GM12878 (cell line): ENCODE data around the gene CEND1. TPM values are rescaled to one million over a fixed set of nuclear protein-coding genes. Genes with fewer than 3 reads are reported as not detected.
A peak's percentile ranks its signal among the peaks of the same experiment; 100 is the strongest.

ENCODE experiments used
- ATAC-seq: fragments of 200-7000 bp; cut with Tn5 transposase; 3 replicates; pipeline ENCODE4 v1.9.1; 2020; ENCODE audit warnings: mild to moderate bottlenecking, moderate library complexity
- BruUV-seq: library from RNA; stranded (reverse); fragments of 400-500 nt; replicated peaks from 2 replicates; lab custom pipeline; 2021; lab: Mats Ljungman, UMichigan
- CTCF ChIA-PET: fragments of 300-600 bp; sonication (Branson Sonifier 250); formaldehyde crosslinking; extraction: SDS; loops from one replicate; lab custom pipeline; 2021; ENCODE audit warnings: inconsistent platforms; lab: Yijun Ruan, JAX
- POLR2A ChIA-PET: fragments of 350-600 bp; formaldehyde crosslinking; extraction: SDS; loops from one replicate; lab custom pipeline; 2021; ENCODE audit warnings: inconsistent platforms; lab: Charles Lee
- RAD21 ChIA-PET: fragments of 300-600 bp; sonication (Branson Sonifier 250); formaldehyde crosslinking; loops from one replicate; lab custom pipeline; 2023; ENCODE audit warnings: antibody characterized with exemption; ENCODE audit not compliant: unreplicated experiment; lab: Charles Lee
- SMC1A ChIA-PET: fragments of 300-600 bp; sonication (Branson Sonifier 250); formaldehyde crosslinking; loops from one replicate; lab custom pipeline; 2023; ENCODE audit not compliant: unreplicated experiment, uncharacterized antibody; lab: Charles Lee
- DNase-seq: peaks from one replicate; pipeline ENCODE4 v3.0.0-alpha.2; 2011; ENCODE audit warnings: low read depth, low spot score
- FAIRE-seq: peaks from 3 replicates; lab custom pipeline; 2011; peaks lifted over from hg19 to GRCh38; lab: Jason Lieb, UNC
- H2AFZ ChIP-seq: 2 replicates; pipeline ENCODE4 v1.6.0; 2011; ENCODE audit warnings: low read depth, low read length, control low read depth; ENCODE audit not compliant: control insufficient read depth
- H3K27ac ChIP-seq: 2 replicates; pipeline ENCODE4 v1.5.1; 2011; ENCODE audit warnings: control low read depth; ENCODE audit not compliant: control insufficient read depth, insufficient read depth
- H3K27me3 ChIP-seq, 2 experiments: replicated peaks in 1 of 2; 2 replicates each; pipeline versions ENCODE4 v1.6.0 to v1.6.1; 2011; ENCODE audit warnings: low read length in 1 of 2; ENCODE audit not compliant: control insufficient read depth in 2 of 2, insufficient read depth in 2 of 2
- H3K36me3 ChIP-seq, 2 experiments: 2 replicates each; pipeline ENCODE4 v1.5.1; 2011; ENCODE audit warnings: low read length in 1 of 2; ENCODE audit not compliant: control insufficient read depth in 2 of 2, insufficient read depth in 2 of 2
- H3K4me1 ChIP-seq: 2 replicates; pipeline ENCODE4 v1.6.1; 2011; ENCODE audit warnings: mild to moderate bottlenecking, low read length, moderate library complexity, mixed read lengths; ENCODE audit not compliant: control insufficient read depth, insufficient read depth
- H3K4me2 ChIP-seq: 2 replicates; pipeline ENCODE4 v1.6.0; 2011; ENCODE audit warnings: control low read depth; ENCODE audit not compliant: control insufficient read depth, insufficient read depth
- H3K4me3 ChIP-seq: fragments of 200-600 bp; sonication (generic); 2 replicates; pipeline ENCODE4 v1.5.1; 2016
- H3K79me2 ChIP-seq: 2 replicates; pipeline ENCODE4 v1.6.0; 2011; ENCODE audit warnings: low read length; ENCODE audit not compliant: control insufficient read depth, insufficient read depth
- H3K9ac ChIP-seq: 2 replicates; pipeline ENCODE4 v1.8.0; 2011; ENCODE audit warnings: low read length, control low read depth, mixed read lengths; ENCODE audit not compliant: control insufficient read depth, insufficient read depth
- H3K9me3 ChIP-seq: replicated peaks from 3 replicates; pipeline ENCODE4 v1.5.1; 2011; ENCODE audit warnings: mild to moderate bottlenecking, low read length; ENCODE audit not compliant: control insufficient read depth, insufficient read depth
- H4K20me1 ChIP-seq: 2 replicates; pipeline ENCODE4 v1.6.0; 2011; ENCODE audit not compliant: control insufficient read depth, insufficient read depth
- BCLAF1 ChIP-seq: fragments of 450-650 bp; IDR thresholded peaks from 2 replicates; pipeline ENCODE4 v1.6.1; 2017; ENCODE audit warnings: antibody characterized with exemption, mild to moderate bottlenecking, moderate library complexity
- BHLHE40 ChIP-seq, 2 experiments: fragments of 450-650 bp in 1 of 2; IDR thresholded peaks; 2 replicates each; pipeline ENCODE4 v1.6.1; 2011 to 2017; ENCODE audit warnings: low read depth in 2 of 2, borderline replicate concordance in 1 of 2, improper control_type of control experiment in 1 of 2, low read length in 1 of 2, mild to moderate bottlenecking in 1 of 2
- E2F4 ChIP-seq: IDR thresholded peaks from 2 replicates; pipeline ENCODE4 v1.6.1; 2012; ENCODE audit warnings: low read depth, low read length, improper control_type of control experiment
- EED ChIP-seq: sonication (generic); IDR thresholded peaks from 2 replicates; pipeline ENCODE4 v1.6.1; 2016; ENCODE audit warnings: antibody characterized with exemption, low read depth
- GABPA ChIP-seq: IDR thresholded peaks from 2 replicates; pipeline ENCODE4 v1.6.1; 2014; ENCODE audit warnings: antibody characterized with exemption, low read depth, mild to moderate bottlenecking, inconsistent platforms
- POU2F2 ChIP-seq: IDR thresholded peaks from 3 replicates; pipeline ENCODE4 v1.6.1; 2011; ENCODE audit warnings: low read depth, mild to moderate bottlenecking, low read length, borderline replicate concordance
- RCOR1 ChIP-seq: conservative IDR thresholded peaks from 2 replicates; pipeline ENCODE4 v1.6.1; 2012; ENCODE audit warnings: low read depth, low read length, improper control_type of control experiment
- SP1 ChIP-seq: IDR thresholded peaks from one replicate; pipeline ENCODE4 v1.6.1; 2011; ENCODE audit warnings: low read depth, low read length
- YY1 ChIP-seq: IDR thresholded peaks from 2 replicates; pipeline ENCODE4 v1.6.1; 2011; ENCODE audit warnings: low read depth, mild to moderate bottlenecking, low read length
- ZNF622 ChIP-seq: fragments of 450-650 bp; IDR thresholded peaks from 2 replicates; pipeline ENCODE4 v1.6.1; 2017; ENCODE audit warnings: mild to moderate bottlenecking, inconsistent platforms
- ZNF687 ChIP-seq: fragments of 450-650 bp; IDR thresholded peaks from 2 replicates; pipeline ENCODE4 v1.6.1; 2017; ENCODE audit warnings: mild to moderate bottlenecking, moderate library complexity
- WGBS: methylation state at CpG from one replicate; pipeline ENCODE4 v1.1.6; 2016; ENCODE audit warnings: low lambda C conversion rate; ENCODE audit not compliant: insufficient replicate concordance, insufficient coverage; ENCODE audit errors: missing lambda C conversion rate; 5-methylcytosine and 5-hydroxymethylcytosine counted together
- in situ Hi-C: fragments of 300-500 bp; cut with MboI; formaldehyde crosslinking; loops from 9 replicates; pipeline ENCODE4 v1.14.3; 2018; ENCODE audit warnings: mixed read lengths
- intact Hi-C: fragments of 100-400 bp; cut with micrococcal nuclease; formaldehyde crosslinking; loops from one replicate; pipeline ENCODE4 v1.14.2; 2022; ENCODE audit not compliant: unreplicated experiment
- polyA plus RNA-seq, 11 experiments: library from polyadenylated mRNA; depleted of rRNA in 4 of 11; unstranded in 6 of 11; stranded (reverse) in 5 of 11; fragments of >200 nt; fragmentation: Nextera tagmentation in 4 of 11; fragmentation: Illumina TruSeq in 1 of 11; extraction: Ambion mirVana in 4 of 11; extraction: Trizol in 1 of 11; gene quantifications; 1 replicate in 1 of 11; 2 replicates in 10 of 11; pipeline versions ENCODE4 v1.2.1 to v1.2.3, GENCODE V29; 2011 to 2016; ENCODE audit warnings: inconsistent platforms in 2 of 11, missing spikeins in 2 of 11, low read depth in 1 of 11
- total RNA-seq, 4 experiments: library from RNA; depleted of rRNA in 3 of 4; stranded (reverse); fragments of >200 nt in 3 of 4; fragmentation: Illumina TruSeq in 1 of 4; extraction: Trizol in 1 of 4; gene quantifications; 2 replicates each; pipeline versions ENCODE4 v1.2.1 to v1.2.3, GENCODE V29; 2013 to 2021
- TF ChIP-seq, protein P1 (sequence below): fragments of 150-350 bp; IDR thresholded peaks from 2 replicates; pipeline ENCODE4 v1.6.1; 2014; ENCODE audit warnings: mild to moderate bottlenecking, low read depth, low read length

Gene CEND1
- total and polyA plus RNA-seq, 10 of the 15 experiments (the other 5 are each of a cell fraction or from before 2014, with no cell fraction given) = 0.31 to 13.6 (median 7.2) TPM; not detected in 1

- TF ChIP-seq E2F4 (no peak), SP1 (no peak), RCOR1 (no peak), POU2F2 (no peak), GABPA (no peak)
Observed at GRCh38 chr11:769887-770641, 19.8 kb downstream of the CEND1 start (continued).

GRCh38 chr11:767238-767637 is 22.7 kb downstream of the CEND1 start:
- Histone ChIP-seq H4K20me1 (no peaks in the 10 kb centered on the region), H3K4me3 (no peak overlapping the region), H3K36me3 (peaks cover 21 to 42% of the 10 kb centered on the region in 2 experiments; a peak in 3 of 4 replicates), H3K4me2 (no peak overlapping the region), H3K79me2 (no peaks in the 10 kb centered on the region), H2AFZ (no peak overlapping the region), H3K27ac (no peak overlapping the region), H3K4me1 (no peaks in the 10 kb centered on the region), H3K9me3 (no peaks in the 10 kb centered on the region), H3K27me3 (no peaks in the 10 kb centered on the region), H3K9ac (no peak overlapping the region)
- 90% methylated on average over 11 of the region's 11 CpGs for WGBS
- ChIA-PET CTCF (no interaction called here), SMC1A (no interaction called here), RAD21 (no interaction called here), POLR2A (no interaction called here)
- FAIRE-seq (no peak), ATAC-seq (no peak), DNase-seq (no peak)
- intact Hi-C loops (no loop called here), in situ Hi-C loops (no loop called here)
- TSS peak; percentile 60 for BruUV-seq
- no peak for TF ChIP-seq ZNF622
- no peak for TF ChIP-seq BCLAF1
- TF ChIP-seq YY1 = no peak
- TF ChIP-seq, protein P1, sequence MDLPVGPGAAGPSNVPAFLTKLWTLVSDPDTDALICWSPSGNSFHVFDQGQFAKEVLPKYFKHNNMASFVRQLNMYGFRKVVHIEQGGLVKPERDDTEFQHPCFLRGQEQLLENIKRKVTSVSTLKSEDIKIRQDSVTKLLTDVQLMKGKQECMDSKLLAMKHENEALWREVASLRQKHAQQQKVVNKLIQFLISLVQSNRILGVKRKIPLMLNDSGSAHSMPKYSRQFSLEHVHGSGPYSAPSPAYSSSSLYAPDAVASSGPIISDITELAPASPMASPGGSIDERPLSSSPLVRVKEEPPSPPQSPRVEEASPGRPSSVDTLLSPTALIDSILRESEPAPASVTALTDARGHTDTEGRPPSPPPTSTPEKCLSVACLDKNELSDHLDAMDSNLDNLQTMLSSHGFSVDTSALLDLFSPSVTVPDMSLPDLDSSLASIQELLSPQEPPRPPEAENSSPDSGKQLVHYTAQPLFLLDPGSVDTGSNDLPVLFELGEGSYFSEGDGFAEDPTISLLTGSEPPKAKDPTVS = no peak
- TF ChIP-seq ZNF687 = no peak
- TF ChIP-seq BHLHE40 (IDR thresholded peaks at IDR 0.05; ENCODE audit: borderline replicate concordance in 1 of 2, low read depth in 2 of 2, low read length in 1 of 2) = no peak
- TF ChIP-seq EED = no peak
